AG04450 (cell line): ENCODE measurements around the gene PPP2R1B. TPM values are rescaled to one million over a fixed set of nuclear protein-coding genes. Genes with fewer than 3 reads are reported as not detected.

Experiments used
- CTCF ChIA-PET: fragments of 300-600, 350-600 bp; formaldehyde crosslinking; extraction: SDS; loops from one replicate; lab custom pipeline; 2022; ENCODE audit warnings: antibody characterized with exemption, inconsistent platforms; lab: Charles Lee
- POLR2A ChIA-PET: fragments of 350-600 bp; formaldehyde crosslinking; extraction: SDS; loops from one replicate; lab custom pipeline; 2021; ENCODE audit warnings: antibody characterized with exemption, inconsistent platforms; lab: Yijun Ruan, JAX
- DNase-seq: peaks from one replicate; pipeline ENCODE4 v3.0.0-alpha.2; 2011; ENCODE audit warnings: low read depth, low spot score
- H3K27ac ChIP-seq: one replicate; pipeline ENCODE4 v1.5.1; 2012; ENCODE audit warnings: low read depth, low read length, control low read depth
- H3K27me3 ChIP-seq: one replicate; pipeline ENCODE4 v1.6.0; 2012; ENCODE audit warnings: low read length; ENCODE audit not compliant: control insufficient read depth, insufficient read depth
- H3K4me3 ChIP-seq: 2 replicates; pipeline ENCODE4 v1.5.1; 2011; ENCODE audit warnings: mild to moderate bottlenecking, low read depth, low read length, control low read depth
- H3K9me3 ChIP-seq: 2 replicates; pipeline ENCODE4 v1.5.1; 2012; ENCODE audit warnings: low read length; ENCODE audit not compliant: control insufficient read depth, insufficient read depth
- CTCF ChIP-seq: IDR thresholded peaks from 2 replicates; pipeline ENCODE4 v1.5.1; 2011; ENCODE audit warnings: low read depth, low read length, control low read depth, inconsistent platforms
- polyA plus RNA-seq: library from polyadenylated mRNA; depleted of rRNA; stranded (reverse); fragments of >200 nt; gene quantifications from 2 replicates; pipeline ENCODE4 v1.2.3, GENCODE V29; 2011

The PPP2R1B gene
- polyA plus RNA-seq, 1 experiment = 44.9 TPM

GRCh38 chr11:111759778-111760407 is 6.3 kb downstream of the PPP2R1B start:
- H3K27ac ChIP-seq = no peak overlapping the region
- H3K4me3 ChIP-seq = no peak overlapping the region

GRCh38 chr11:111759376-111759775 is 6.8 kb downstream of the PPP2R1B start:
- no peak for TF ChIP-seq CTCF
- no peaks in the 10 kb centered on the region for H3K27me3 ChIP-seq
- H3K27ac ChIP-seq = no peak overlapping the region
- DNase-seq = no peak
- no peaks in the 10 kb centered on the region for H3K9me3 ChIP-seq
- ChIA-PET CTCF (interaction anchor here (2.2 kb wide), 1 partner anchor 155 kb away, joined by 6 read pairs; no protein-coding TSS in a partner anchor), POLR2A (no interaction called here)
- H3K4me3 ChIP-seq = no peak overlapping the region

More at GRCh38 chr11:111759778-111760407, 6.3 kb downstream of the PPP2R1B start:
- no peaks in the 10 kb centered on the region for H3K27me3 ChIP-seq
- ChIA-PET POLR2A (interaction anchor here (0.6 kb wide), 1 partner anchor 43 kb away, joined by 11 read pairs; no protein-coding TSS in a partner anchor), CTCF (interaction anchor here (0.6 to 8.5 kb wide), 3 partner anchors 16 to 156 kb away, joined by 3 to 65 read pairs (median 6); no protein-coding TSS in a partner anchor)
- no peak for DNase-seq
- TF ChIP-seq CTCF = no peak
- no peaks in the 10 kb centered on the region for H3K9me3 ChIP-seq

- TF ChIP-seq CTCF = no peak
- ChIA-PET CTCF (interaction anchor here (0.6 to 1.4 kb wide), 5 partner anchors 21 to 273 kb away, joined by 3 read pairs; no protein-coding TSS in a partner anchor), POLR2A (interaction anchor here (0.6 kb wide), 2 partner anchors 204 to 302 kb away, joined by 3 read pairs; no protein-coding TSS in a partner anchor)
- no peak for DNase-seq
- Histone ChIP-seq H3K27me3 (no peaks in the 10 kb centered on the region), H3K4me3 (no peak overlapping the region), H3K27ac (no peak overlapping the region), H3K9me3 (no peaks in the 10 kb centered on the region)
Measured at GRCh38 chr11:111756097-111756496, 10.1 kb downstream of the PPP2R1B start.

GRCh38 chr11:111749646-111750045 is 16.5 kb downstream of the PPP2R1B start:
- ChIA-PET POLR2A (no interaction called here), CTCF (interaction anchor here (0.5 kb wide), 1 partner anchor 124 kb away, joined by 3 read pairs; no protein-coding TSS in a partner anchor)
- no peak for TF ChIP-seq CTCF
- H3K27ac ChIP-seq = no peak overlapping the region
- no peak for DNase-seq
- no peaks in the 10 kb centered on the region for H3K27me3 ChIP-seq
- no peak overlapping the region for H3K4me3 ChIP-seq
- H3K9me3 ChIP-seq = no peaks in the 10 kb centered on the region
